PFSK-1 (cell line): Measurements from ENCODE around the gene HS1BP3.

Experiments used
- FOXP2 ChIP-seq: optimal IDR thresholded peaks from 2 replicates; pipeline ENCODE3; 2011; ENCODE audit warnings: borderline replicate concordance, control low read depth, inconsistent platforms; ENCODE audit not compliant: insufficient read depth; ENCODE audit errors: extremely low read length, extremely low read depth
- POLR2AphosphoS5 ChIP-seq: IDR thresholded peaks from 2 replicates; pipeline ENCODE4 v1.6.1; 2012; ENCODE audit warnings: low read depth, mild to moderate bottlenecking, control low read depth, low read length, moderate library complexity
- REST ChIP-seq, 2 experiments: IDR thresholded peaks; 2 replicates each; pipeline versions ENCODE4 v1.6.1 to v1.8.0; 2011 to 2012; ENCODE audit warnings: low read depth in 2 of 2, low read length in 2 of 2, control low read depth in 1 of 2, inconsistent platforms in 1 of 2, mild to moderate bottlenecking in 1 of 2, moderate library complexity in 1 of 2; ENCODE audit not compliant: insufficient read depth in 1 of 2
- SIN3A ChIP-seq: IDR thresholded peaks from 2 replicates; pipeline ENCODE4 v1.6.1; 2012; ENCODE audit warnings: mild to moderate bottlenecking, low read length, moderate library complexity, borderline replicate concordance; ENCODE audit not compliant: insufficient read depth
- TAF1 ChIP-seq: IDR thresholded peaks from 2 replicates; pipeline ENCODE4 v1.6.1; 2012; ENCODE audit warnings: low read length, control low read depth, borderline replicate concordance; ENCODE audit not compliant: insufficient read depth

Gene HS1BP3

GRCh38 chr2:20682167-20682920 lies 31.4 kb upstream of the HS1BP3 start:
- TF ChIP-seq POLR2AphosphoS5 (no peak), TAF1 (no peak), SIN3A (no peak), REST (IDR thresholded peaks at IDR 0.05; ENCODE audit: insufficient read depth in 1 of 2, low read depth in 2 of 2, low read length in 2 of 2) (no peak), FOXP2 (no peak)

GRCh38 chr2:20680744-20681375 lies 30.0 kb upstream of the HS1BP3 start:
- TF ChIP-seq SIN3A (no peak), TAF1 (no peak), FOXP2 (no peak), POLR2AphosphoS5 (no peak), REST (IDR thresholded peaks at IDR 0.05; ENCODE audit: insufficient read depth in 1 of 2, low read depth in 2 of 2, low read length in 2 of 2) (no peak)

- TF ChIP-seq POLR2AphosphoS5 (no peak), FOXP2 (no peak), SIN3A (no peak), TAF1 (no peak), REST (IDR thresholded peaks at IDR 0.05; ENCODE audit: insufficient read depth in 1 of 2, low read depth in 2 of 2, low read length in 2 of 2) (no peak)
These were observed 27.9 kb upstream of the HS1BP3 start for GRCh38 chr2:20678780-20679179.

GRCh38 chr2:20678086-20678395 lies 27.1 kb upstream of the HS1BP3 start:
- TF ChIP-seq SIN3A: no peak
- TF ChIP-seq FOXP2: no peak
- no peak for TF ChIP-seq POLR2AphosphoS5
- no peak for TF ChIP-seq REST (IDR thresholded peaks at IDR 0.05; ENCODE audit: insufficient read depth in 1 of 2, low read depth in 2 of 2, low read length in 2 of 2)
- TF ChIP-seq TAF1: no peak
